Endothelial cell of umbilical vein (primary cell): ENCODE data around the gene BRF1. TPM values are rescaled to one million over a fixed set of nuclear protein-coding genes. Genes with fewer than 3 reads are reported as not detected.

Experiments used
- BruUV-seq: library from RNA; stranded (reverse); fragments of 400-500 nt; replicated peaks from 2 replicates; lab custom pipeline; 2021; lab: Mats Ljungman, UMichigan
- CTCF ChIA-PET: fragments of 300-600, 350-600 bp; sonication (Branson Sonifier 250); formaldehyde crosslinking; loops from one replicate; lab custom pipeline; 2021; ENCODE audit warnings: antibody characterized with exemption, inconsistent platforms; lab: Charles Lee
- POLR2A ChIA-PET: fragments of 300-600, 350-600 bp; sonication (Branson Sonifier 250); formaldehyde crosslinking; loops from one replicate; lab custom pipeline; 2021; ENCODE audit warnings: antibody characterized with exemption, inconsistent platforms; lab: Charles Lee
- DNase-seq: peaks from one replicate; pipeline ENCODE4 v3.0.0-alpha.2; 2011; ENCODE audit warnings: low read depth, low spot score
- FAIRE-seq: peaks from 2 replicates; lab custom pipeline; 2011; peaks lifted over from hg19 to GRCh38; lab: Jason Lieb, UNC
- H2AFZ ChIP-seq: 2 replicates; pipeline ENCODE4 v1.6.0; 2012; ENCODE audit warnings: low read depth, low read length, control low read depth, inconsistent platforms
- H3K27ac ChIP-seq: 2 replicates; pipeline ENCODE4 v1.5.1; 2011; ENCODE audit warnings: low read depth, mild to moderate bottlenecking, control low read depth, low read length, moderate library complexity; ENCODE audit not compliant: insufficient read depth
- H3K27me3 ChIP-seq, 2 experiments: 2 replicates each; pipeline versions ENCODE4 v1.6.0 to v1.6.1; 2011; ENCODE audit warnings: low read length in 2 of 2, mixed read lengths in 1 of 2; ENCODE audit not compliant: control insufficient read depth in 2 of 2, insufficient read depth in 2 of 2
- H3K36me3 ChIP-seq, 2 experiments: 2 replicates in 1 of 2; 3 replicates in 1 of 2; pipeline ENCODE4 v1.5.1; 2011; ENCODE audit warnings: low read length in 2 of 2, mild to moderate bottlenecking in 1 of 2, moderate library complexity in 1 of 2; ENCODE audit not compliant: control insufficient read depth in 2 of 2, insufficient read depth in 2 of 2; ENCODE audit errors: extremely low read depth in 1 of 2
- H3K4me1 ChIP-seq: 3 replicates; pipeline ENCODE4 v1.5.1; 2011; ENCODE audit warnings: mild to moderate bottlenecking, low read length; ENCODE audit not compliant: control insufficient read depth, insufficient read depth; ENCODE audit errors: extremely low read depth
- H3K4me2 ChIP-seq: 2 replicates; pipeline ENCODE4 v1.6.1; 2011; ENCODE audit warnings: low read length, control low read depth, mixed read lengths; ENCODE audit not compliant: insufficient read depth
- H3K4me3 ChIP-seq, 3 experiments: fragments of 200-600 bp in 1 of 3; sonication (generic), shearing (Covaris generic) in 1 of 3; replicated peaks in 1 of 3; 2 replicates each; pipeline ENCODE4 v1.5.1; 2011 to 2016; ENCODE audit warnings: control low read depth in 3 of 3, low read length in 3 of 3, mild to moderate bottlenecking in 2 of 3, inconsistent platforms in 1 of 3, low read depth in 1 of 3, moderate library complexity in 1 of 3; ENCODE audit not compliant: insufficient read depth in 1 of 3
- H3K79me2 ChIP-seq: 2 replicates; pipeline ENCODE4 v1.6.0; 2012; ENCODE audit warnings: low read length, inconsistent platforms; ENCODE audit not compliant: control insufficient read depth, insufficient read depth
- H3K9ac ChIP-seq: replicated peaks from 2 replicates; pipeline ENCODE3; 2011; ENCODE audit warnings: low read length, control low read depth; ENCODE audit not compliant: insufficient read depth; ENCODE audit errors: extremely low read depth
- H3K9me1 ChIP-seq: replicated peaks from 3 replicates; pipeline ENCODE4 v1.6.0; 2011; ENCODE audit warnings: mild to moderate bottlenecking, low read length; ENCODE audit not compliant: control insufficient read depth, insufficient read depth; ENCODE audit errors: extremely low read depth
- H3K9me3 ChIP-seq: replicated peaks from 2 replicates; pipeline ENCODE4 v1.5.1; 2012; ENCODE audit warnings: low read length, inconsistent platforms; ENCODE audit not compliant: control insufficient read depth, insufficient read depth
- H4K20me1 ChIP-seq: replicated peaks from 2 replicates; pipeline ENCODE3; 2011; ENCODE audit warnings: mild to moderate bottlenecking, low read length; ENCODE audit not compliant: control insufficient read depth, insufficient read depth; ENCODE audit errors: extremely low read depth
- CTCF ChIP-seq, 2 donors: IDR thresholded peaks; 1 replicate in 1 of 2; 2 replicates in 1 of 2; pipeline ENCODE4 v1.5.1; 2011; ENCODE audit warnings: low read length in 2 of 2, mild to moderate bottlenecking in 2 of 2, moderate library complexity in 2 of 2, control low read depth in 1 of 2, inconsistent platforms in 1 of 2, low read depth in 1 of 2; ENCODE audit not compliant: insufficient read depth in 1 of 2; ENCODE audit errors: extremely low read depth in 1 of 2
- EZH2 ChIP-seq: IDR thresholded peaks from 2 replicates; pipeline ENCODE4 v1.6.1; 2012; ENCODE audit warnings: borderline replicate concordance, low read depth, mild to moderate bottlenecking, moderate library complexity, low read length, inconsistent platforms; ENCODE audit not compliant: severe bottlenecking
- FOS ChIP-seq: IDR thresholded peaks from 2 replicates; pipeline ENCODE4 v1.6.1; 2011; ENCODE audit warnings: mild to moderate bottlenecking, low read length, moderate library complexity, borderline replicate concordance; ENCODE audit not compliant: insufficient read depth
- GATA2 ChIP-seq: IDR thresholded peaks from 2 replicates; pipeline ENCODE4 v1.7.0; 2011; ENCODE audit warnings: low read depth, mild to moderate bottlenecking, moderate library complexity, mixed read lengths, low read length; ENCODE audit not compliant: insufficient read length, insufficient read depth
- JUN ChIP-seq: IDR thresholded peaks from 2 replicates; pipeline ENCODE4 v1.6.1; 2011; ENCODE audit warnings: borderline replicate concordance, low read depth; ENCODE audit not compliant: insufficient read length, insufficient read depth
- MAX ChIP-seq: IDR thresholded peaks from 2 replicates; pipeline ENCODE4 v1.6.1; 2011; ENCODE audit not compliant: insufficient read depth, insufficient read length
- MYC ChIP-seq: IDR thresholded peaks from one replicate; pipeline ENCODE4 v1.6.1; 2011; ENCODE audit warnings: mild to moderate bottlenecking, low read depth, low read length
- POLR2A ChIP-seq: IDR thresholded peaks from 2 replicates; pipeline ENCODE4 v1.6.1; 2012; ENCODE audit warnings: low read depth, mild to moderate bottlenecking, control low read depth, low read length
- POLR2AphosphoS5 ChIP-seq: IDR thresholded peaks from 2 replicates; pipeline ENCODE4 v1.6.1; 2012; ENCODE audit warnings: low read depth, mild to moderate bottlenecking, control low read depth, low read length, moderate library complexity; ENCODE audit not compliant: insufficient read depth
- dilution Hi-C: fragments of 300-500 bp; cut with MboI; formaldehyde crosslinking; loops from one replicate; pipeline ENCODE4 v1.15.0; 2019; ENCODE audit warnings: low sequenced_read_pairs; ENCODE audit not compliant: extremely low pct_ligation_motif_present
- intact Hi-C: fragments of 100-400 bp; cut with micrococcal nuclease; formaldehyde crosslinking; loops from one replicate; pipeline ENCODE4 v1.10.0; 2022
- polyA plus RNA-seq, 4 experiments: library from polyadenylated mRNA; depleted of rRNA in 3 of 4; stranded (reverse) in 3 of 4; unstranded in 1 of 4; fragments of >200 nt; gene quantifications; 2 replicates each; pipeline versions ENCODE4 v1.2.1 to v1.2.3, GENCODE V29; 2011 to 2012; ENCODE audit warnings: missing spikeins in 1 of 4
- total RNA-seq: library from RNA; stranded (reverse); gene quantifications from 2 replicates; pipeline ENCODE4 v1.2.3, GENCODE V29; 2021

BRF1 gene
- total and polyA plus RNA-seq, 2 donors (not counting 3 experiments of a cell fraction or from before 2014, with no cell fraction given), result 19.0 to 47.2 TPM

DNA sequence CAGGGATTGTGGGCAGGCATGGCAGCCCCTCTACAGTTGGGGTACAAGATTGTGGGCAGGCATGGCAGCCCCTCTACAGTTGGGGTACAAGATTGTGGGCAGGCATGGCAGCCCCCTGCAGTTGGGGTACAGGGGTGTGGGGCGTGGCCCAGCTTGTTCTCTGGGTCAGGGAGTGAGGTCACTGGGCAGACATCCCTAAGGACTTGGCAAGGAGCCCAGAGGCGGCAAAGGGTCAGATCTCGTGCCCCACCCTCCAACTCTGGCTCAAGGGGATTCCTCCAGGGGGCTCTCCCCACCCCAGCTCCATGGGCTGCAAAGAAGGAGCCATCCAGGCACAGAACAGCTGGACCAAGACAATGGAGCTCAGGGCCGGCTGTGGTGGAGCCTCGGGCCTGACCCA lies 93.9 kb downstream of the BRF1 start:
- no peaks in the 10 kb centered on the region for H3K79me2 ChIP-seq
- ChIA-PET CTCF (interaction anchor here (1.1 to 1.9 kb wide), 4 partner anchors 25 to 145 kb away, joined by 3 to 13 read pairs (median 6); partner anchors contain the start of gene BTBD6), POLR2A (no interaction called here)
- H3K36me3 ChIP-seq, result peaks cover 0 to 6% of the 10 kb centered on the region in 2 experiments
- no peak overlapping the region for H2AFZ ChIP-seq
- DNase-seq, result no peak
- H3K27ac ChIP-seq, result no peak overlapping the region
- H3K9ac ChIP-seq, result no peak overlapping the region
- intact Hi-C loops, result loop anchor here (10.0 kb wide), 1 partner anchor 48 kb away; no protein-coding TSS in a partner anchor
- peaks cover 2% of the 10 kb centered on the region for H3K4me1 ChIP-seq
- H4K20me1 ChIP-seq, result no peaks in the 10 kb centered on the region
- no peak for TF ChIP-seq POLR2AphosphoS5
- no peak for TF ChIP-seq POLR2A
- no peak for TF ChIP-seq GATA2
- no peak for TF ChIP-seq MAX
- no peak for TF ChIP-seq FOS
- no peak for TF ChIP-seq EZH2
- no peak for TF ChIP-seq MYC
- TF ChIP-seq CTCF (IDR thresholded peaks at IDR 0.05; ENCODE audit: extremely low read depth in 1 of 2, insufficient read depth in 1 of 2, low read depth in 1 of 2, low read length in 2 of 2), result no peak
- TF ChIP-seq JUN, result no peak
- dilution Hi-C loops, result no loop called here
- H3K4me3 ChIP-seq, result no peak overlapping the region
- FAIRE-seq, result no peak
- H3K9me3 ChIP-seq, result no peaks in the 10 kb centered on the region
- no peaks in the 10 kb centered on the region for H3K9me1 ChIP-seq
- H3K4me2 ChIP-seq, result no peak overlapping the region
- BruUV-seq, result no TSS peak
- no peaks in the 10 kb centered on the region for H3K27me3 ChIP-seq
